ENCODE measurements around the gene HS3ST1.
A peak's percentile ranks its signal among the peaks of the same experiment; 100 is the strongest.

The HS3ST1 gene

GRCh38 chr4:11431111-11431510 lies 2.4 kb upstream of the HS3ST1 start:
- no peak for DNase-seq (ENCODE audit: low spot score)

GRCh38 chr4:11430536-11430935 lies 1.8 kb upstream of the HS3ST1 start:
- no peak for DNase-seq (ENCODE audit: low spot score)

- DNase-seq (ENCODE audit: low spot score), result no peak
Measured at GRCh38 chr4:11429699-11430045, 978 bp upstream of the HS3ST1 start.

- DNase-seq (ENCODE audit: low spot score), result peak; percentile 84
Measured at GRCh38 chr4:11428899-11429698, 405 bp upstream of the HS3ST1 start.

GRCh38 chr4:11427121-11427996 lies 1.3 kb downstream of the HS3ST1 start:
- no peak for DNase-seq (ENCODE audit: low spot score)

GRCh38 chr4:11426731-11427120 lies 2.0 kb downstream of the HS3ST1 start:
- DNase-seq (ENCODE audit: low spot score), result no peak

GRCh38 chr4:11426003-11426402 lies 2.7 kb downstream of the HS3ST1 start:
- DNase-seq (ENCODE audit: low spot score), result no peak

- no peak for DNase-seq (ENCODE audit: low spot score)
Measured at GRCh38 chr4:11424856-11425255, 3.8 kb downstream of the HS3ST1 start.

GRCh38 chr4:11424000-11424399 lies 4.7 kb downstream of the HS3ST1 start:
- DNase-seq (ENCODE audit: low spot score), result peak; percentile 46

- DNase-seq (ENCODE audit: low spot score), result no peak
Measured at GRCh38 chr4:11423465-11423864, 5.2 kb downstream of the HS3ST1 start.

GRCh38 chr4:11421116-11421515 lies 7.6 kb downstream of the HS3ST1 start:
- DNase-seq (ENCODE audit: low spot score), result no peak

GRCh38 chr4:11420327-11420726 lies 8.4 kb downstream of the HS3ST1 start:
- DNase-seq (ENCODE audit: low spot score), result no peak

GRCh38 chr4:11418610-11419009 lies 10.1 kb downstream of the HS3ST1 start:
- no peak for DNase-seq (ENCODE audit: low spot score)

GRCh38 chr4:11416767-11417113 lies 12.0 kb downstream of the HS3ST1 start:
- no peak for DNase-seq (ENCODE audit: low spot score)

- no peak for DNase-seq (ENCODE audit: low spot score)
Measured at GRCh38 chr4:11416071-11416766, 12.5 kb downstream of the HS3ST1 start.

GRCh38 chr4:11415409-11416070 lies 13.2 kb downstream of the HS3ST1 start:
- no peak for DNase-seq (ENCODE audit: low spot score)

- no peak for DNase-seq (ENCODE audit: low spot score)
Measured at GRCh38 chr4:11412211-11412610, 16.5 kb downstream of the HS3ST1 start.

- DNase-seq (ENCODE audit: low spot score), result no peak
Measured at GRCh38 chr4:11409632-11410031, 19.1 kb downstream of the HS3ST1 start.

- DNase-seq (ENCODE audit: low spot score), result no peak
Measured at GRCh38 chr4:11408233-11408967, 20.3 kb downstream of the HS3ST1 start.

- no peak for DNase-seq (ENCODE audit: low spot score)
Measured at GRCh38 chr4:11407551-11407950, 21.1 kb downstream of the HS3ST1 start.

- DNase-seq (ENCODE audit: low spot score), result no peak
Measured at GRCh38 chr4:11404431-11404830, 24.3 kb downstream of the HS3ST1 start.

- no peak for DNase-seq (ENCODE audit: low spot score)
Measured at GRCh38 chr4:11402192-11402591, 26.5 kb downstream of the HS3ST1 start.
